WI38 (cell line): ENCODE measurements around the gene DCTPP1.

Experiments used
- H3K4me3 ChIP-seq: 2 replicates; pipeline ENCODE4 v1.5.1; 2011; ENCODE audit warnings: low read depth, mild to moderate bottlenecking, control low read depth, low read length
- TF ChIP-seq, protein P1 (sequence below): IDR thresholded peaks from 2 replicates; pipeline ENCODE4 v1.5.1; 2012; ENCODE audit warnings: low read depth, mild to moderate bottlenecking, control low read depth, low read length

The DCTPP1 gene

DNA sequence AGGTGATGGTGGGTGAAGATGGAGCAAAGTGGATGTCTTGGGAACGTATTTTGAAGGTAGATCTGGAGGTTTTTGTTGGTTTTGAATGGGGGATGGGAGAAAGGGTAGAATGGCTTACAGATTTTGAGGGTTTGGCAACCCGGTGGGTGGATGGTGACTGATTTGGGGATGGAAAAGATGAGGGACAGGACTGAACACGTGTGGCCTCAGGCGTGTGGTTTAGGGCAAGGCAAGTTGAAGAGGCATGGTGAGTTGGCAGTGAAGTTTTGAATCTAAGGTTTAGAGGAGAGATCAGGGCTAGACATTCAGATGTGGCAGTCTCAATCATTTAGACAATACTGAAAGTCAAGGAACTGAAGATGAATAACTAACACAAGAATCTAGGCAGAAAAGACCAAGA is 5.0 kb upstream of the DCTPP1 start:
- no peak overlapping the region for H3K4me3 ChIP-seq
- TF ChIP-seq, protein P1, sequence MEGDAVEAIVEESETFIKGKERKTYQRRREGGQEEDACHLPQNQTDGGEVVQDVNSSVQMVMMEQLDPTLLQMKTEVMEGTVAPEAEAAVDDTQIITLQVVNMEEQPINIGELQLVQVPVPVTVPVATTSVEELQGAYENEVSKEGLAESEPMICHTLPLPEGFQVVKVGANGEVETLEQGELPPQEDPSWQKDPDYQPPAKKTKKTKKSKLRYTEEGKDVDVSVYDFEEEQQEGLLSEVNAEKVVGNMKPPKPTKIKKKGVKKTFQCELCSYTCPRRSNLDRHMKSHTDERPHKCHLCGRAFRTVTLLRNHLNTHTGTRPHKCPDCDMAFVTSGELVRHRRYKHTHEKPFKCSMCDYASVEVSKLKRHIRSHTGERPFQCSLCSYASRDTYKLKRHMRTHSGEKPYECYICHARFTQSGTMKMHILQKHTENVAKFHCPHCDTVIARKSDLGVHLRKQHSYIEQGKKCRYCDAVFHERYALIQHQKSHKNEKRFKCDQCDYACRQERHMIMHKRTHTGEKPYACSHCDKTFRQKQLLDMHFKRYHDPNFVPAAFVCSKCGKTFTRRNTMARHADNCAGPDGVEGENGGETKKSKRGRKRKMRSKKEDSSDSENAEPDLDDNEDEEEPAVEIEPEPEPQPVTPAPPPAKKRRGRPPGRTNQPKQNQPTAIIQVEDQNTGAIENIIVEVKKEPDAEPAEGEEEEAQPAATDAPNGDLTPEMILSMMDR = no peak

DNA sequence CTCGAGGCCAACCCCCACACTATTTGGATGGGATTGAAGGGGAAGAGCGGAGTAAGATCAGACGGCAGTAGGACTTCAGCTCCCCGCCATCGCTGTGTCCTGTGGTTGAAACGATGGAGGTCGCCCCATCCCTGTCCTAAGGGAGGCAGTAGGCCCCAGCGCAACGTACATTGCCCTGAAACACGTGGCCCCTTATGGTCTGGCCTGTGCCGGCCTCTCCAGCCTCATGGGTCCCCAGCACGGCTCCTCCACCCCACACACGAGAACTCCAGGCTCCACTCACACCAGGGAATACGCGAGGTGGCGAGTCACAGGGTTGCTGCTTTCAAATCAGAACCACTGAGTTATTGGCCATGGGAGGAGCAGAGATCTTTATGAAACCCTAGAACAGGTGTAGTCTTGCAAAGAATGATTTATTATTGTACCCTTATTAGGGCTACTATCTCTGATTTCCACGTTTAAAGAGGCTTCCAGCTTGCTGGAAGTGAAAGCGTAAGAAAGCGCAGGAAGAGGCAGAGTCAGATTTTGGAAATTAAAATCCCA is 669 bp upstream of the DCTPP1 start:
- H3K4me3 ChIP-seq = peak overlapping the region; percentile 79
- TF ChIP-seq, protein P1 = no peak

DNA sequence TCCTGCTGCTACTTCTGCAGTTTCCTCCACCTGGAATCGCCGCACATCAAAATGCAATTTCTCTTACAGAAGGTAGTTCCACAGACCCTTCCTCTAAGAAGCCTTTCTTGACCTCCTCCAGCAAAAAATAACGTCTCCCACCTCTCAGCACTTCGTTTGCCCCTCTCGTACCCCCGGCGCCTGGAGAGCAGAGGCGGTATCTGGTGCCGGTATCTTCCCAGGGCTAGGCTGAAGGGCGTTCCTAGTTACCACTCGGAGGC is 482 bp downstream of the DCTPP1 start:
- H3K4me3 ChIP-seq = peak overlapping the region; percentile 79
- TF ChIP-seq, protein P1 = no peak

DNA sequence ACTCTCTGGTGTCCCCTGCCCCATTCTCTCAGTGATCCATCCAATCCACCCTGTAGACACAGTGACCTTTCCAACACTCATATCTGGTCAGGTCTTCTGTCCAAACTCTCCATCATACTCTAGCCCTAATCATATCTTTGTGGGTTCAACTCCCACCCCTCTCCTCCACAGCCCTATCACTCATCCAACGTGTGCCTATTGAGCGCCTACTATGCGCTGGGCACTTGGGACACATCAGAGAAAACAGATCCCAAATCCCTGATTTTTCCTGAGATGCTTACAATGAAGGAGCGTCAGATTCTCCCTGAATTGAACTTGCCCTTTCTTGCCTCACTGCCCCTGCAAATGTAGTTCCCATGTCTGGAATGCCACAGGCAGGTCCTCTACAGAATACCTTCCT is 1.8 kb downstream of the DCTPP1 start:
- TF ChIP-seq, protein P1 = no peak
- H3K4me3 ChIP-seq = no peak overlapping the region

DNA sequence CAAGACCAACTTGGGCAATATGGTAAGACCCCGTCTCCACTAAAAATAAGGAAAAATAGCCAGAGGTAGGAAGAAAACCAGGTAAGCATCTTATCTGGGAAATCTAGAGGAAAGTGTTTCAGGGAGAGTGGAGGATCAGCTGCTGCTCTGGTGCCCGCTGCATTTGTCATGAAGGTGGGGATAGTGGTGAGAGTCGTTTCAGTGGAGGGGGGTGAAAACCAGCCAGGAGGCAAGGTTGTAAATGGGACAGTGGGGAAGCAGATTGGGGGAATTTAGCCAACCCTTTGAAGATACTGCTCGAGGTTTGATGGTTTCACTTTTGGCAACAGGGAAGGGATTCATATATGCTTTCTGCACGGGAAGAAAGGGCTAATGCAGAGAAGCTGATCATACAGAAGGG is 8.8 kb downstream of the DCTPP1 start:
- no peak overlapping the region for H3K4me3 ChIP-seq
- TF ChIP-seq, protein P1 = no peak

DNA sequence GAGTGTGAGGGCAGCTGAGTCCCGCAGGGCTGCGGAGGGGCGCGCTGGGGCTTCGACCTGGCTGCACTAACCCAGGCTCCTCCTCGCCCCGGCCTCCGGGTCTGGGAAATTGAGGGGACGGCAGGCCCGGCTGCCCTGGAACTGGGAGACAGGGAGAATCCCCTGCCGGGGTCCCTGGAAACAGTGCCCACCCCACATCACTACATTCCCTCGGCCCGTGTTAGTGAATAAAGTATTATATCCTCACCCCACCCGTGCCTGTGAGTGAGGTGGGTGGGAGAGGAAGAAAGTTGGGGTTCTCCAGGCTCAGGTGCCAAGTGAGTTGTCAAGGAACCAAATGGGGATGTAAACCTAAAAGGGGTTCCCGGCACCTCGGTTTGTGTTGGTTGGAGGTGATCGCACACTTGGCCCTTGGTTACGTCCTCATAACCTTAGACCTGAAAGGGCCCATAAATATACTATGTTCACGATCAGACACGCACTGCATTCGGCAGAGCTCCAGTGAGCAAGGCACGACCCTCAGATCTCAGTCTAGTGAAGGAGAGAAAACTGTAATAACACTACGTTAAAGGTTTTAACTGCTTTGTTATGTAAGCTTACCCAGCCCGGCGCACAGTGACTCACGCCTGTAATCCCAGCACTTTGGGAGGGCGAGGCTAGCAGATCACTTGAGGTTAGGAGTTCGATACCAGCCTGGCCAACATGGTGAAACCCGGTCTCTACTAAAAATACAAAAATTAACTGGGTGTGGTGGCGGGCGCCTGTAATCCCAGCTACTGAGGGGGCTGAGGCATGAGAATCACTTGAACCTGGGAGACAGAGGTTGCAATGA is 11.3 kb downstream of the DCTPP1 start:
- peak overlapping the region; percentile 58 for H3K4me3 ChIP-seq
- TF ChIP-seq, protein P1 = no peak

DNA sequence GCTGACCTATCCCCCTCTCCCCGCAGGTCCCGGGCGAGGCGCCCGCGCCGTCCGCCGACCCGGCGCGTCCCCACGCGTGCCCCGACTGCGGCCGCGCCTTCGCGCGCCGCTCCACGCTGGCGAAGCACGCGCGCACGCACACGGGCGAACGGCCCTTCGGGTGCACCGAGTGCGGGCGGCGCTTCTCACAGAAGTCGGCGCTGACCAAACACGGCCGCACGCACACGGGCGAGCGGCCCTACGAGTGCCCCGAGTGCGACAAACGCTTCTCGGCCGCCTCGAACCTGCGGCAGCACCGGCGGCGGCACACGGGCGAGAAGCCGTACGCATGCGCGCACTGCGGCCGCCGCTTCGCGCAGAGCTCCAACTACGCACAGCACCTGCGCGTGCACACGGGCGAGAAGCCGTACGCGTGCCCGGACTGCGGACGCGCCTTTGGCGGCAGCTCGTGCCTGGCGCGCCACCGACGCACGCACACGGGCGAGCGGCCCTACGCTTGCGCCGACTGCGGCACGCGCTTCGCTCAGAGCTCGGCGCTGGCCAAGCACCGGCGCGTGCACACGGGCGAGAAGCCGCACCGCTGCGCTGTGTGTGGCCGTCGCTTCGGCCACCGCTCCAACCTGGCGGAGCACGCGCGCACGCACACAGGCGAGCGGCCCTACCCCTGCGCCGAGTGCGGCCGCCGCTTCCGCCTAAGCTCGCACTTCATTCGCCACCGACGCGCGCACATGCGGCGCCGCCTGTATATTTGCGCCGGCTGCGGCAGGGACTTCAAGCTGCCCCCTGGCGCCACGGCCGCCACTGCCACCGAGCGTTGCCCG is 12.1 kb downstream of the DCTPP1 start:
- peak overlapping the region; percentile 58 for H3K4me3 ChIP-seq
- TF ChIP-seq, protein P1 = no peak
